Trophoblast cell (in vitro differentiated cells and primary cell): ENCODE results near the gene IL36A.

ENCODE experiments used
- DNase-seq, 2 donors: peaks; one replicate each; pipeline ENCODE4 v3.0.0-alpha.2; 2016
- H2AFZ ChIP-seq: 2 replicates; pipeline ENCODE4 v1.6.1; 2013; ENCODE audit warnings: low read length, moderate library complexity, mild to moderate bottlenecking; ENCODE audit not compliant: insufficient read depth, poor library complexity
- H2AK5ac ChIP-seq: 2 replicates; pipeline ENCODE4 v1.6.1; 2013; ENCODE audit warnings: mild to moderate bottlenecking, low read length
- H2BK120ac ChIP-seq: 2 replicates; pipeline ENCODE4 v1.6.1; 2013; ENCODE audit warnings: low read length, mild to moderate bottlenecking, moderate library complexity; ENCODE audit not compliant: insufficient read depth, poor library complexity
- H2BK12ac ChIP-seq: 2 replicates; pipeline ENCODE4 v1.6.1; 2013; ENCODE audit warnings: mild to moderate bottlenecking, low read length, moderate library complexity
- H2BK5ac ChIP-seq: 2 replicates; pipeline ENCODE4 v1.6.1; 2013; ENCODE audit warnings: low read length, low read depth, moderate library complexity, mild to moderate bottlenecking; ENCODE audit not compliant: poor library complexity
- H3K14ac ChIP-seq: 2 replicates; pipeline ENCODE4 v1.6.1; 2013; ENCODE audit warnings: mild to moderate bottlenecking, low read length
- H3K18ac ChIP-seq: 2 replicates; pipeline ENCODE4 v1.6.1; 2013; ENCODE audit warnings: mild to moderate bottlenecking, low read length
- H3K23ac ChIP-seq: 2 replicates; pipeline ENCODE4 v1.6.1; 2013; ENCODE audit warnings: low read length
- H3K27ac ChIP-seq: 2 replicates; pipeline ENCODE4 v1.5.1; 2013; ENCODE audit warnings: low read depth, mild to moderate bottlenecking, inconsistent platforms, low read length, moderate library complexity
- H3K27me3 ChIP-seq: 2 replicates; pipeline ENCODE4 v1.6.1; 2013; ENCODE audit warnings: inconsistent platforms, mild to moderate bottlenecking, low read length, moderate library complexity; ENCODE audit not compliant: insufficient read depth
- H3K36me3 ChIP-seq, 2 experiments: 1 replicate in 1 of 2; 2 replicates in 1 of 2; pipeline ENCODE4 v1.6.1; 2013; ENCODE audit warnings: low read length in 2 of 2, mild to moderate bottlenecking in 2 of 2, moderate library complexity in 1 of 2; ENCODE audit not compliant: insufficient read depth in 2 of 2, control insufficient read depth in 1 of 2
- H3K4ac ChIP-seq: 2 replicates; pipeline ENCODE4 v1.6.1; 2013; ENCODE audit warnings: low read depth, mild to moderate bottlenecking, low read length, moderate library complexity
- H3K4me1 ChIP-seq, 2 experiments: 1 replicate in 1 of 2; 2 replicates in 1 of 2; pipeline ENCODE4 v1.6.1; 2013; ENCODE audit warnings: low read length in 2 of 2, mild to moderate bottlenecking in 2 of 2, moderate library complexity in 1 of 2; ENCODE audit not compliant: insufficient read depth in 2 of 2, control insufficient read depth in 1 of 2
- H3K4me2 ChIP-seq: 2 replicates; pipeline ENCODE4 v1.6.1; 2013; ENCODE audit warnings: inconsistent platforms, mild to moderate bottlenecking, low read length, moderate library complexity
- H3K4me3 ChIP-seq: 2 replicates; pipeline ENCODE4 v1.5.1; 2013; ENCODE audit warnings: mild to moderate bottlenecking, low read depth, low read length, inconsistent platforms
- H3K79me1 ChIP-seq: one replicate; pipeline ENCODE4 v1.6.1; 2013; ENCODE audit warnings: low read length
- H3K79me2 ChIP-seq: 2 replicates; pipeline ENCODE4 v1.6.1; 2013; ENCODE audit warnings: low read length, mild to moderate bottlenecking; ENCODE audit not compliant: control insufficient read depth, insufficient read depth, poor library complexity
- H3K9ac ChIP-seq: 2 replicates; pipeline ENCODE4 v1.6.1; 2013; ENCODE audit warnings: mild to moderate bottlenecking, low read length
- H3K9me3 ChIP-seq: 2 replicates; pipeline ENCODE4 v1.6.1; 2013; ENCODE audit warnings: low read depth, mild to moderate bottlenecking, control low read depth, inconsistent platforms, low read length; ENCODE audit not compliant: insufficient read depth
- H4K12ac ChIP-seq: 2 replicates; pipeline ENCODE4 v1.6.1; 2013; ENCODE audit warnings: low read depth, mild to moderate bottlenecking, low read length, moderate library complexity
- H4K8ac ChIP-seq: 2 replicates; pipeline ENCODE4 v1.6.1; 2013; ENCODE audit warnings: low read depth, mild to moderate bottlenecking, low read length, moderate library complexity
- H4K91ac ChIP-seq: one replicate; pipeline ENCODE4 v1.6.1; 2013; ENCODE audit warnings: low read depth, mild to moderate bottlenecking, low read length, moderate library complexity
- WGBS: extraction: QIAGEN DNeasy Blood & Tissue Kit; methylation state at CpG from one replicate; pipeline ENCODE4 v1.1.7; 2013; ENCODE audit warnings: missing lambda C conversion rate; ENCODE audit not compliant: insufficient read length, insufficient coverage; ENCODE audit errors: extremely low coverage; 5-methylcytosine and 5-hydroxymethylcytosine counted together

Gene IL36A

DNA sequence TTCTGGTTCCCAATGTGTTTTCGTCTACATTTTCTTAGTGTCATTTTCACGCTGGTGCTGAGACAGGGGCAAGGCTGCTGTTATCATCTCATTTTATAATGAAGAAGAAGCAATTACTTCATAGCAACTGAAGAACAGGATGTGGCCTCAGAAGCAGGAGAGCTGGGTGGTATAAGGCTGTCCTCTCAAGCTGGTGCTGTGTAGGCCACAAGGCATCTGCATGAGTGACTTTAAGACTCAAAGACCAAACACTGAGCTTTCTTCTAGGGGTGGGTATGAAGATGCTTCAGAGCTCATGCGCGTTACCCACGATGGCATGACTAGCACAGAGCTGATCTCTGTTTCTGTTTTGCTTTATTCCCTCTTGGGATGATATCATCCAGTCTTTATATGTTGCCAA lies 20.2 kb upstream of the IL36A start:
- Histone ChIP-seq H3K9me3 (peaks cover 4% of the 10 kb centered on the region), H3K9ac (no peak overlapping the region), H2AK5ac (no peak overlapping the region), H2AFZ (no peak overlapping the region), H3K18ac (no peak overlapping the region), H3K4me2 (no peak overlapping the region), H4K91ac (no peak overlapping the region), H3K27me3 (no peaks in the 10 kb centered on the region), H4K12ac (no peak overlapping the region), H2BK120ac (no peak overlapping the region), H3K36me3 (no peaks in the 10 kb centered on the region), H4K8ac (no peak overlapping the region), H2BK12ac (no peak overlapping the region), H3K79me1 (no peaks in the 10 kb centered on the region), H3K4ac (no peak overlapping the region), H3K4me1 (no peaks in the 10 kb centered on the region), H3K14ac (no peak overlapping the region), H3K23ac (no peak overlapping the region), H2BK5ac (no peak overlapping the region), H3K27ac (no peak overlapping the region), H3K79me2 (no peaks in the 10 kb centered on the region), H3K4me3 (no peak overlapping the region)
- no CpG with 5 or more reads among the region's 5 CpGs for WGBS
- no peak for DNase-seq

DNA sequence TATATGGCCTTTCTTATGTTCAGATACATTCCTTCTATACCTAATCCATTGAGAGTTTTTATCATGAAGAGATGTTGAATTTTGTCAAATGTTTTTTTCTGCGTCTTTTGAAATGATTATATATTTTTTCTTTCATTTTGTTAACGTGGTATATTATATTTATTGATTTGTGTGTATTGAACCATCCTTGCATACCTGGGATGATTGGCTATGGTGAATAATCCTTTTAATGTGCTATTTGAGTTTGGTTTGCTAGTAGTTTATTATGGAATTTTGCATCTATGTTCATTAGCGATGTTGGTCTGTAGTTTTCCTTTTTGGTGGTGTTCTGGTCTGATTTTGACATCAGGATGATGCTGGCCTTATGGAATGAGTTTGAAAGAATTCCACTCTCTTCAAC lies 15.6 kb upstream of the IL36A start:
- no peak overlapping the region for H2BK12ac ChIP-seq
- H3K23ac ChIP-seq = no peak overlapping the region
- peaks cover 4% of the 10 kb centered on the region for H3K9me3 ChIP-seq
- no peak overlapping the region for H3K18ac ChIP-seq
- no peak overlapping the region for H4K91ac ChIP-seq
- H3K36me3 ChIP-seq = no peaks in the 10 kb centered on the region
- DNase-seq = no peak
- no peak overlapping the region for H3K27ac ChIP-seq
- no peak overlapping the region for H3K4me3 ChIP-seq
- no peak overlapping the region for H3K4ac ChIP-seq
- no peaks in the 10 kb centered on the region for H3K79me2 ChIP-seq
- H2AFZ ChIP-seq = no peak overlapping the region
- H2AK5ac ChIP-seq = no peak overlapping the region
- H3K4me1 ChIP-seq = no peaks in the 10 kb centered on the region
- 100% methylated on average over 1 of the region's 3 CpGs for WGBS
- H4K12ac ChIP-seq = no peak overlapping the region
- no peak overlapping the region for H3K14ac ChIP-seq
- H3K4me2 ChIP-seq = no peak overlapping the region
- H2BK120ac ChIP-seq = no peak overlapping the region
- H3K27me3 ChIP-seq = no peaks in the 10 kb centered on the region
- no peak overlapping the region for H3K9ac ChIP-seq
- H4K8ac ChIP-seq = no peak overlapping the region
- H3K79me1 ChIP-seq = no peaks in the 10 kb centered on the region
- no peak overlapping the region for H2BK5ac ChIP-seq

DNA sequence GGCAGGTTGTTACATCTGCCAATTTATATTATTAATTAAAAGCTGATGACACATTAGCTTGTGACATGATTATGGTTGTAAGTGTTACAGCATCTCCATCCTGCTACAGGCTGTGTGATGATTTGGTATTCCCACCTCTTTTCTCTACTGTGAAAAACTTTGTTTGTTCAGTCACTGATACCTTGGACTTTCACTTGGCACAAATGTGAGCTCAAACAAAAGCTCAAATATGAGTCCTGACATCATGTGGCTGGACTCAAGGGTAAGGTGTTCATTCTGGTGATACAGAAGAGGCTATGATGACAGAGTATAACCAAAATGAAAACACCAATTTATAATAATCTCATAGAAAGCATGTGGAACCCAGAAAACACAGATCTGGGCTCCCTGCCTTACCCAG lies 11.4 kb upstream of the IL36A start:
- no peak overlapping the region for H4K8ac ChIP-seq
- no peak overlapping the region for H2AFZ ChIP-seq
- no peak overlapping the region for H4K12ac ChIP-seq
- no peaks in the 10 kb centered on the region for H3K27me3 ChIP-seq
- no peaks in the 10 kb centered on the region for H3K36me3 ChIP-seq
- peaks cover 6% of the 10 kb centered on the region for H3K9me3 ChIP-seq
- H3K23ac ChIP-seq = no peak overlapping the region
- no peaks in the 10 kb centered on the region for H3K79me2 ChIP-seq
- H2AK5ac ChIP-seq = no peak overlapping the region
- no peak for DNase-seq
- H2BK5ac ChIP-seq = no peak overlapping the region
- H3K4me2 ChIP-seq = no peak overlapping the region
- H2BK12ac ChIP-seq = no peak overlapping the region
- H4K91ac ChIP-seq = no peak overlapping the region
- no peak overlapping the region for H3K18ac ChIP-seq
- H2BK120ac ChIP-seq = no peak overlapping the region
- no peak overlapping the region for H3K14ac ChIP-seq
- no peak overlapping the region for H3K9ac ChIP-seq
- H3K4me3 ChIP-seq = no peak overlapping the region
- no peaks in the 10 kb centered on the region for H3K79me1 ChIP-seq
- no peak overlapping the region for H3K27ac ChIP-seq
- H3K4ac ChIP-seq = no peak overlapping the region
- H3K4me1 ChIP-seq = no peaks in the 10 kb centered on the region

DNA sequence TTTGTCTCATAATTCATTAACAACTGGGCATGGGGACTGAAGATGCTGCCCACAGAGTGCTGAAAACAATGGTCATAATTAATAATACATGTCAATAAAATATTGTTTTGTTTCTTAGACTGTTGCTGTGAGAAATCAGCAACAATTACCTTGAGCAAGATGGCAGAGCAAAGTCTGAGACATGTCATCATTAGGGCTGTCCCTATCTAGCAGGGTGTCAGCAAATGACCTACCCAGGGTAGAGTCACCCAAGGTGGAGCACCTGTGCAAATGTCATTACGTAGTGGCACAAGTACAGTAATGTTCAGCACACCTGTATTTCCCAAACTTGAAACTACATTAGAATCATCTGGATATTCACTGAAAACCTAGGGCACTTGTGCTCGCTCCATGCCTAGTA lies 10.6 kb upstream of the IL36A start:
- no CpG with 5 or more reads among the region's 2 CpGs for WGBS
- Histone ChIP-seq H3K4me2 (no peak overlapping the region), H3K4ac (no peak overlapping the region), H2AK5ac (no peak overlapping the region), H3K79me1 (no peaks in the 10 kb centered on the region), H3K4me1 (no peaks in the 10 kb centered on the region), H3K27ac (no peak overlapping the region), H3K14ac (no peak overlapping the region), H3K18ac (no peak overlapping the region), H3K9ac (no peak overlapping the region), H4K91ac (no peak overlapping the region), H2AFZ (no peak overlapping the region), H3K4me3 (no peak overlapping the region), H2BK12ac (no peak overlapping the region), H4K12ac (no peak overlapping the region), H2BK5ac (no peak overlapping the region), H3K9me3 (peaks cover 9% of the 10 kb centered on the region), H3K27me3 (no peaks in the 10 kb centered on the region), H4K8ac (no peak overlapping the region), H3K36me3 (no peaks in the 10 kb centered on the region), H2BK120ac (no peak overlapping the region), H3K23ac (no peak overlapping the region), H3K79me2 (no peaks in the 10 kb centered on the region)
- no peak for DNase-seq
